Fibroblast of skin of left biceps (primary cell): ENCODE data around the gene DIMT1.

Source experiments
- DNase-seq, 2 experiments: peaks; one replicate each; pipeline ENCODE4 v3.0.0-alpha.2; 2013; ENCODE audit warnings: low read depth in 2 of 2

Gene DIMT1

GRCh38 chr5:62371409-62371808 lies 32.3 kb downstream of the DIMT1 start:
- no peak for DNase-seq

- no peak for DNase-seq
Observed at GRCh38 chr5:62369039-62369438, 34.7 kb downstream of the DIMT1 start.

GRCh38 chr5:62362701-62363100 lies 41.0 kb downstream of the DIMT1 start:
- DNase-seq: no peak

- DNase-seq: peak; percentile 3 to 9
Observed at GRCh38 chr5:62354028-62354874, 49.5 kb downstream of the DIMT1 start.

GRCh38 chr5:62348723-62349481 lies 54.8 kb downstream of the DIMT1 start:
- DNase-seq: no peak

GRCh38 chr5:62347928-62348327 lies 55.8 kb downstream of the DIMT1 start:
- DNase-seq: no peak

- DNase-seq: no peak
Observed at GRCh38 chr5:62346748-62347147, 57.0 kb downstream of the DIMT1 start.

GRCh38 chr5:62343428-62343827 lies 60.3 kb downstream of the DIMT1 start:
- no peak for DNase-seq

- no peak for DNase-seq
Observed at GRCh38 chr5:62342476-62342837, 61.2 kb downstream of the DIMT1 start.

- DNase-seq: no peak
Observed at GRCh38 chr5:62341783-62342475, 61.8 kb downstream of the DIMT1 start.

- DNase-seq: no peak
Observed at GRCh38 chr5:62340979-62341378, 62.7 kb downstream of the DIMT1 start.

GRCh38 chr5:62340392-62340791 lies 63.3 kb downstream of the DIMT1 start:
- no peak for DNase-seq
